Esophagus squamous epithelium (tissue), 5 donors: ENCODE results near the gene FERMT3. TPM values are rescaled to one million over a fixed set of nuclear protein-coding genes. Genes with fewer than 3 reads are reported as not detected.

Experiments used
- DNase-seq: peaks from one replicate; lab custom pipeline; 2025; lab: John Stamatoyannopoulos, UW
- H3K27ac ChIP-seq, 4 donors: fragments of 200-600 bp; sonication (generic); one replicate each; pipeline ENCODE4 v1.5.1; 2016 to 2019; ENCODE audit warnings: mild to moderate bottlenecking in 1 of 4
- H3K27me3 ChIP-seq, 4 donors: fragments of 200-600 bp; sonication (generic); 1 replicate in 3 of 4; 2 replicates in 1 of 4; pipeline versions ENCODE4 v1.5.1 to v1.6.0; 2017 to 2021; ENCODE audit warnings: antibody characterized with exemption in 1 of 4
- H3K36me3 ChIP-seq, 3 donors: fragments of 200-600 bp; sonication (generic); one replicate each; pipeline ENCODE4 v1.5.1; 2016 to 2019
- H3K4me1 ChIP-seq, 3 donors: fragments of 200-600 bp; sonication (generic); one replicate each; pipeline ENCODE4 v1.5.1; 2017 to 2019
- H3K4me3 ChIP-seq, 4 donors: fragments of 200-600 bp; sonication (generic); 1 replicate in 3 of 4; 2 replicates in 1 of 4; pipeline ENCODE4 v1.5.1; 2016 to 2019; ENCODE audit warnings: mild to moderate bottlenecking in 2 of 4, moderate library complexity in 1 of 4
- H3K9me3 ChIP-seq, 3 donors: fragments of 200-600 bp; sonication (generic); one replicate each; pipeline ENCODE4 v1.5.1; 2016 to 2019
- POLR2A ChIP-seq, 4 donors: fragments of 450-650 bp; IDR thresholded peaks; one replicate each; pipeline ENCODE4 v1.6.1; 2017; ENCODE audit warnings: antibody characterized with exemption in 4 of 4, mild to moderate bottlenecking in 4 of 4, moderate library complexity in 3 of 4
- WGBS, 2 donors: methylation state at CpG; one replicate each; pipeline ENCODE4 v1.1.5; 2018; 5-methylcytosine and 5-hydroxymethylcytosine counted together
- intact Hi-C: fragments of 100-400 bp; cut with DNase I; formaldehyde crosslinking; loops from one replicate; pipeline ENCODE4 v1.15.0; 2022
- total RNA-seq, 4 donors: library from RNA; depleted of rRNA; stranded (reverse); fragments of >200 nt; gene quantifications; one replicate each; pipeline ENCODE4 v1.1.0, GENCODE V29; 2016
- TF ChIP-seq, protein P1 (sequence below), 6 experiments: fragments of 450-650 bp in 4 of 6; fragments of 200-600 bp in 2 of 6; sonication (generic) in 2 of 6; IDR thresholded peaks; one replicate each; pipeline ENCODE4 v1.5.1; 2016 to 2019; ENCODE audit warnings: antibody characterized with exemption in 6 of 6, mild to moderate bottlenecking in 4 of 6, moderate library complexity in 4 of 6
- donor health status: DM: yes; HTN: yes; CAD: no.

Gene FERMT3
- total RNA-seq, 4 donors from 2014 or later, result 3.8 to 16.9 (median 10.6) TPM

DNA sequence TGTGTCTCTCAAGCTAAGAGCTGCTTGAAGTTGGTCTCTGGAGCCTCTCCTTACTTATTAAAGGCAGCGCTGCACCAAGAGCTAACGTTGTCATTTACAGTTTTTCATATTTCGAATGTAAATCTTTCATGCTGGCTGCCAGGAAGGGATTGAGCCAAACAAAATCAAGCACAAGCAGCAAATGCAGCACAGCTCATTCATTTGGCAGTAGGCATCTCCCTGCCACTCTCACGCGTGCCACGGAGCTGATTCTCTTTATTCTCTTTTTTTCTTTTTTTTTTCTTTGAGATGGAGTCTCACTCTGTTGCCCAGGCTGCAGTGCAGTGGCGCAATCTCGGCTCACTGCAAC lies 26.4 kb downstream of the FERMT3 start:
- WGBS, 2 donors, result 69 to 83% methylated on average over 8 of the region's 8 CpGs
- peaks cover 33 to 93% (median 51%) of the 10 kb centered on the region in 3 donors for H3K4me1 ChIP-seq

DNA sequence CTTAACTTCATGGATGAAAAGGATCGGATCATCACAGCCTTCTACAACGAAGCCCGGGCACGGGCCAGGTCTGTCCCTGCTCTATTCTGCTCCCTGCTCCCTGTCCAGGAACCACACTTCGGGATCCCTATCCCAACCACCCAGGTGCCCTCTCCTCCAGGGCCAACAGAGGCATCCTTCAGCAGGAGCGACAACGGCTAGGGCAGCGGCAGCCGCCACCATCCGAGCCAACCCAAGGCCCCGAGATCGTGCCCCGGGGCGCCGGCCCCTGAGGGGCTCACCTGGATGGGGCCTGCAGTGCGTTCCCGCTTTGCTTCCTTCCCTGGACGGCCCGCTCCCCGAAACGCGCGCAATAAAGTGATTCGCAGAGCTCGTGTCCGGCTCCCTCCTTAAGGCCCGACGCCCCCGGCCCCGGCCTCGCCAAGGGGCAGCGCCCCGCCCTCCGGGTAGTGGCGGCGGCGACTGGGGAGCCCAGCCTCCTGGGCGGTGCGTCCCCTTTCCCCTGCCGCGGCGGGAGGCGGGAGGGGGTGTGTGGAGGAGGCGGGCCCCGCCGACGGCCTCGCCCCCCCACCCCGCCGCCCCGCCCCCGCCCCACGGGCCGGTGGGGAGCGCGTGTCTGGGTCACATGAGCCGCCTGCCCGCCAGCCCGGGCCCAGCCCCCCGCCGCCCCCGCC lies 27.5 kb downstream of the FERMT3 start, which contains the start of gene VEGFB:
Gene VEGFB, plus strand, starts transcription at position 672 of the 674 bp plus-strand sequence. CDS start 250 bp downstream, outside the sequence.
- peak within 1 kb of the TSS; percentile 79 to 93 (median 90) for H3K27ac ChIP-seq
- no peaks in the 10 kb centered on the region for H3K9me3 ChIP-seq
- no peaks in the 10 kb centered on the region for H3K27me3 ChIP-seq
- H3K4me3 ChIP-seq, result peak within 1 kb of the TSS; percentile 58 to 88 (median 75)
- 3 to 10% methylated on average over 2 to 34 of the region's 62 CpGs for WGBS, 2 donors
- H3K4me1 ChIP-seq, result peaks cover 36 to 93% (median 61%) of the 10 kb centered on the region in 3 donors
- DNase-seq, result no peak
- H3K36me3 ChIP-seq, result peaks cover 0 to 32% (median 0%) of the 10 kb centered on the region in 3 donors
- TF ChIP-seq, protein P1, sequence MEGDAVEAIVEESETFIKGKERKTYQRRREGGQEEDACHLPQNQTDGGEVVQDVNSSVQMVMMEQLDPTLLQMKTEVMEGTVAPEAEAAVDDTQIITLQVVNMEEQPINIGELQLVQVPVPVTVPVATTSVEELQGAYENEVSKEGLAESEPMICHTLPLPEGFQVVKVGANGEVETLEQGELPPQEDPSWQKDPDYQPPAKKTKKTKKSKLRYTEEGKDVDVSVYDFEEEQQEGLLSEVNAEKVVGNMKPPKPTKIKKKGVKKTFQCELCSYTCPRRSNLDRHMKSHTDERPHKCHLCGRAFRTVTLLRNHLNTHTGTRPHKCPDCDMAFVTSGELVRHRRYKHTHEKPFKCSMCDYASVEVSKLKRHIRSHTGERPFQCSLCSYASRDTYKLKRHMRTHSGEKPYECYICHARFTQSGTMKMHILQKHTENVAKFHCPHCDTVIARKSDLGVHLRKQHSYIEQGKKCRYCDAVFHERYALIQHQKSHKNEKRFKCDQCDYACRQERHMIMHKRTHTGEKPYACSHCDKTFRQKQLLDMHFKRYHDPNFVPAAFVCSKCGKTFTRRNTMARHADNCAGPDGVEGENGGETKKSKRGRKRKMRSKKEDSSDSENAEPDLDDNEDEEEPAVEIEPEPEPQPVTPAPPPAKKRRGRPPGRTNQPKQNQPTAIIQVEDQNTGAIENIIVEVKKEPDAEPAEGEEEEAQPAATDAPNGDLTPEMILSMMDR (IDR thresholded peaks at IDR 0.05), result no peak
- peak in 2 of 4 donors; percentile 27 to 58 for TF ChIP-seq POLR2A (IDR thresholded peaks at IDR 0.05)
- intact Hi-C loops, result no loop called here

More for the DNA sequence above, 26.4 kb downstream of the FERMT3 start:
- peaks cover 0 to 21% (median 0%) of the 10 kb centered on the region in 3 donors for H3K36me3 ChIP-seq
- DNase-seq, result no peak
- H3K9me3 ChIP-seq, result no peaks in the 10 kb centered on the region
- no peak overlapping the region for H3K4me3 ChIP-seq
- H3K27ac ChIP-seq, result no peak overlapping the region
- TF ChIP-seq, protein P1 (IDR thresholded peaks at IDR 0.05), result no peak
- TF ChIP-seq POLR2A (IDR thresholded peaks at IDR 0.05), result no peak
- intact Hi-C loops, result no loop called here
- H3K27me3 ChIP-seq, result no peaks in the 10 kb centered on the region

DNA sequence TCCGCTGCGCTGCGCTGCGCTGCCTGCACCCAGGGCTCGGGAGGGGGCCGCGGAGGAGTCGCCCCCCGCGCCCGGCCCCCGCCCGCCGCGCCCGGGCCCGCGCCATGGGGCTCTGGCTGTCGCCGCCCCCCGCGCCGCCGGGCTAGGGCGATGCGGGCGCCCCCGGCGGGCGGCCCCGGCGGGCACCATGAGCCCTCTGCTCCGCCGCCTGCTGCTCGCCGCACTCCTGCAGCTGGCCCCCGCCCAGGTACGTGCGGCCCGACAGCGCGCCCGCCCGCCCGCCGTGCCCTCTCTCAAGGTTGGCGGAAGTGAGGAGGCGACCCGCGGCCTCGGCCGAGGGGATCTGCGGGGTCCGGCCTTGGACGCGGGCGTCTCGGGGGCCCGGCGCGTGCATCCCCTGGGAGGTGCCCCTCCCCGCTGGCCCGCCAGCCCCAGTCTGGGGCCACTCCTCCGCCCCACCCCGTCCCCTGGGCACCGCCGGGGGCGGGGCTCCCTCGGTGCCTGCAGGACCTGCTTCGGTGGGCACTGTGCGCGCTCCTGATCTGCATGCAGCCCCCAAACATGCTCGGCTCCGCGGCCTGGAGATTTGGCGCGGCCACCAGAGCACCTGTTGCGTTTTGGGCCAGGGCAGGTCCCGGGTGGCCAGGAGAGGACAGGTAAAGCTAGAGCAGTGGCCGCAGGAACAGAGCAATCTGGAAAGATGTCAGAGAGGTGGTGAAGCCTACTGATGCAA lies 28.3 kb downstream of the FERMT3 start:
- Histone ChIP-seq H3K4me3 (peak overlapping the region; percentile 56 to 88 (median 75)), H3K27me3 (no peaks in the 10 kb centered on the region), H3K4me1 (peaks cover 39 to 93% (median 63%) of the 10 kb centered on the region in 3 donors), H3K9me3 (no peaks in the 10 kb centered on the region), H3K36me3 (peaks cover 0 to 35% (median 0%) of the 10 kb centered on the region in 3 donors), H3K27ac (peak overlapping the region; percentile 75 to 93 (median 85))
- WGBS, 2 donors, result no CpG with 5 or more reads among the region's 80 CpGs
- no peak for DNase-seq
- TF ChIP-seq, protein P1 (IDR thresholded peaks at IDR 0.05), result no peak
- TF ChIP-seq POLR2A (IDR thresholded peaks at IDR 0.05), result peak in 1 of 4 donors; percentile 45
- intact Hi-C loops, result no loop called here

DNA sequence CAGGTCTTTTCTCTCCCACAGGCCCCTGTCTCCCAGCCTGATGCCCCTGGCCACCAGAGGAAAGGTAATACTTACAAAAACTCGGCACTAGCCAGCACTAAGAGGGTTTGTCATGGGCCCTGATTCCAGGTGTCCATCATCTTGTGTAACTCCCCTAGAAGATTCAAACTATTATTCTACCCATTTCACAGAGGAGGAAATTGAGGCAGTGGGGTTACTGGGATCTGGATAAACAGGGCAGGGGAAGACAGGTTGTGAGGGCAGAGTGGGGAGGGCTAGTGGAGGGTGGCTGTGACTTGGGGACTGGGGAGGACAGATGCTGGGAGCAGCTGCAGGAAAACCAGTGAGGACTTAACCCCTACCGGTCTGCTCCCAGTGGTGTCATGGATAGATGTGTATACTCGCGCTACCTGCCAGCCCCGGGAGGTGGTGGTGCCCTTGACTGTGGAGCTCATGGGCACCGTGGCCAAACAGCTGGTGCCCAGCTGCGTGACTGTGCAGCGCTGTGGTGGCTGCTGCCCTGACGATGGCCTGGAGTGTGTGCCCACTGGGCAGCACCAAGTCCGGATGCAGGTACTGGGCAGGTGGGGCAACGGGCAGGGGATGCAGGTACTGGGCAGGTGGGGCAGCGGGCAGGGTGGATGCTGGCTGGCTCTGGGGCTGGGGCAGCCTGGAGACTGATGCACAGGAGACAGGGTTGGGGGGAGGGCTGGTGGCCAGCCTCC lies 29.1 kb downstream of the FERMT3 start:
- H3K36me3 ChIP-seq, result peaks cover 0 to 35% (median 0%) of the 10 kb centered on the region in 3 donors
- H3K27ac ChIP-seq, result peak overlapping the region; percentile 75 to 93 (median 85)
- H3K27me3 ChIP-seq, result no peaks in the 10 kb centered on the region
- H3K4me1 ChIP-seq, result peaks cover 47 to 95% (median 68%) of the 10 kb centered on the region in 3 donors
- no peaks in the 10 kb centered on the region for H3K9me3 ChIP-seq
- WGBS, 2 donors, result 72 to 73% methylated on average over 5 of the region's 12 CpGs
- intact Hi-C loops, result no loop called here
- DNase-seq, result no peak
- H3K4me3 ChIP-seq, result peak overlapping the region; percentile 56 to 88 (median 75)
- TF ChIP-seq, protein P1 (IDR thresholded peaks at IDR 0.05), result no peak
- TF ChIP-seq POLR2A (IDR thresholded peaks at IDR 0.05), result no peak
